ENCODE measurements around the gene CALHM2. TPM values are rescaled to one million over a fixed set of nuclear protein-coding genes. Genes with fewer than 3 reads are reported as not detected.
"Not testable (repeated sequence)": the region's sequence is repeated elsewhere in the genome, so short reads cannot be mapped to it uniquely, and the experiment has no call there.

Gene CALHM2
- total RNA-seq, 1 donor = 25.6 TPM

GRCh38 chr10:103419101-103419500, 33.1 kb downstream of the CALHM2 start:
- no peak for DNase-seq (ENCODE audit: low read depth in 2 of 3, low spot score in 2 of 3)

- DNase-seq (ENCODE audit: low read depth in 2 of 3, low spot score in 2 of 3) = no peak
Measured at GRCh38 chr10:103417601-103418000, 34.6 kb downstream of the CALHM2 start.

GRCh38 chr10:103417148-103417469, 35.1 kb downstream of the CALHM2 start:
- DNase-seq (ENCODE audit: low read depth in 2 of 3, low spot score in 2 of 3) = not testable (repeated sequence)

GRCh38 chr10:103416436-103417147, 35.6 kb downstream of the CALHM2 start:
- DNase-seq (ENCODE audit: low read depth in 2 of 3, low spot score in 2 of 3) = peak; percentile 34 to 86 (median 66)

GRCh38 chr10:103415581-103415980, 36.6 kb downstream of the CALHM2 start:
- no peak for DNase-seq (ENCODE audit: low read depth in 2 of 3, low spot score in 2 of 3)

GRCh38 chr10:103413564-103413963, 38.6 kb downstream of the CALHM2 start:
- no peak for DNase-seq (ENCODE audit: low read depth in 2 of 3, low spot score in 2 of 3)

GRCh38 chr10:103397191-103397825, 54.9 kb downstream of the CALHM2 start:
- no peak for DNase-seq (ENCODE audit: low read depth in 2 of 3, low spot score in 2 of 3)

GRCh38 chr10:103396789-103397087, 55.4 kb downstream of the CALHM2 start:
- DNase-seq (ENCODE audit: low read depth in 2 of 3, low spot score in 2 of 3) = no peak

Other genes with a start within 250 kb of the CALHM2 start
- gene RPEL1, start 206.5 kb downstream of the CALHM2 start, total RNA-seq = 0.27 TPM
- gene INA, start 175.2 kb downstream of the CALHM2 start, total RNA-seq = not detected
- gene PCGF6, start 101.2 kb downstream of the CALHM2 start, total RNA-seq = 4.0 TPM
- 2.4 TPM for gene TAF5, start 84.4 kb downstream of the CALHM2 start, total RNA-seq
- 36.1 TPM for gene ATP5MK, start 55.9 kb downstream of the CALHM2 start, total RNA-seq
- 35.0 TPM for gene PDCD11, start 55.7 kb downstream of the CALHM2 start, total RNA-seq
- not detected for gene CALHM1, start 6.5 kb upstream of the CALHM2 start, total RNA-seq
- gene CALHM3, start 26.9 kb upstream of the CALHM2 start, total RNA-seq = 0.27 TPM
- 6.7 TPM for gene NEURL1, start 41.3 kb upstream of the CALHM2 start, total RNA-seq